SK-N-SH (cell line): ENCODE results near the gene HOTAIR. TPM values are rescaled to one million over a fixed set of nuclear protein-coding genes. Genes with fewer than 3 reads are reported as not detected.

ENCODE experiments used
- CTCF ChIA-PET: fragments of 300-600, 350-600 bp; formaldehyde crosslinking; extraction: SDS; loops from one replicate; lab custom pipeline; 2021; lab: Yijun Ruan, JAX
- POLR2A ChIA-PET: fragments of 350-600 bp; sonication (Branson Sonifier 250); formaldehyde crosslinking; extraction: SDS; loops from one replicate; lab custom pipeline; 2020; ENCODE audit warnings: antibody characterized with exemption, inconsistent platforms; lab: Yijun Ruan, JAX
- DNase-seq: peaks from one replicate; pipeline ENCODE4 v3.0.0; 2012
- H2AFZ ChIP-seq: fragments of 200-600 bp; sonication (generic); 2 replicates; pipeline ENCODE4 v1.8.1; 2016; ENCODE audit warnings: antibody characterized with exemption, mild to moderate bottlenecking, low read depth
- H3F3A ChIP-seq: fragments of 200-600 bp; sonication (generic); replicated peaks from 2 replicates; pipeline ENCODE3; 2016; ENCODE audit warnings: antibody characterized with exemption, mild to moderate bottlenecking; ENCODE audit not compliant: insufficient read depth
- H3K27ac ChIP-seq, 2 experiments: fragments of 200-500 bp in 1 of 2; fragments of 200-600 bp in 1 of 2; sonication (Bioruptor generic) in 1 of 2; sonication (generic), shearing (Covaris generic) in 1 of 2; 2 replicates each; pipeline versions ENCODE4 v1.5.1 to v1.6.1; 2014 to 2016; ENCODE audit warnings: low read depth in 2 of 2, inconsistent platforms in 1 of 2, low read length in 1 of 2, mild to moderate bottlenecking in 1 of 2, mixed read lengths in 1 of 2
- H3K27me3 ChIP-seq: fragments of 200-600 bp; sonication (generic), shearing (Covaris generic); 2 replicates; pipeline ENCODE4 v1.6.1; 2016; ENCODE audit warnings: mixed run types; ENCODE audit not compliant: insufficient read depth
- H3K36me3 ChIP-seq, 2 experiments: fragments of 200-500 bp in 1 of 2; fragments of 200-600 bp in 1 of 2; sonication (Bioruptor generic) in 1 of 2; sonication (generic) in 1 of 2; replicated peaks in 1 of 2; 2 replicates each; pipeline versions ENCODE3 to v1.5.1; 2014 to 2016; ENCODE audit warnings: low read length in 1 of 2, mild to moderate bottlenecking in 1 of 2; ENCODE audit not compliant: insufficient read depth in 2 of 2, control insufficient read depth in 1 of 2
- H3K4me1 ChIP-seq, 2 experiments: fragments of 200-500 bp in 1 of 2; fragments of 200-600 bp in 1 of 2; sonication (Bioruptor generic) in 1 of 2; sonication (generic), shearing (Covaris generic) in 1 of 2; 2 replicates each; pipeline versions ENCODE4 v1.5.1 to v1.6.1; 2014 to 2016; ENCODE audit warnings: low read depth in 1 of 2, low read length in 1 of 2, mixed run types in 1 of 2; ENCODE audit not compliant: insufficient read depth in 2 of 2, control insufficient read depth in 1 of 2
- H3K4me2 ChIP-seq: fragments of 200-600 bp; sonication (generic), shearing (Covaris generic); 2 replicates; pipeline ENCODE4 v1.6.1; 2017; ENCODE audit warnings: mixed run types
- H3K4me3 ChIP-seq, 2 experiments: fragments of 200-500 bp in 1 of 2; fragments of 200-600 bp in 1 of 2; sonication (Bioruptor generic) in 1 of 2; sonication (generic), shearing (Covaris generic) in 1 of 2; 2 replicates each; pipeline versions ENCODE4 v1.5.1 to v1.8.1; 2014 to 2016; ENCODE audit warnings: low read depth in 2 of 2, inconsistent platforms in 1 of 2, low read length in 1 of 2, mild to moderate bottlenecking in 1 of 2, mixed read lengths in 1 of 2, moderate library complexity in 1 of 2
- H3K79me2 ChIP-seq: fragments of 200-600 bp; sonication (generic); 2 replicates; pipeline ENCODE4 v1.8.1; 2017; ENCODE audit warnings: mild to moderate bottlenecking; ENCODE audit not compliant: insufficient read depth
- H3K9ac ChIP-seq: fragments of 200-600 bp; sonication (generic); 2 replicates; pipeline ENCODE4 v1.6.1; 2017; ENCODE audit warnings: mixed run types
- H3K9me2 ChIP-seq: fragments of 200-600 bp; sonication (generic); 2 replicates; pipeline ENCODE4 v1.6.1; 2017; ENCODE audit warnings: mixed run types
- H3K9me3 ChIP-seq: fragments of 200-600 bp; sonication (generic); 2 replicates; pipeline ENCODE4 v1.6.1; 2017; ENCODE audit warnings: mixed run types, mild to moderate bottlenecking, moderate library complexity
- H4K20me1 ChIP-seq: fragments of 200-600 bp; sonication (generic); 2 replicates; pipeline ENCODE4 v1.6.1; 2017; ENCODE audit warnings: mild to moderate bottlenecking, mixed run types; ENCODE audit not compliant: insufficient read depth
- ELF1 ChIP-seq: IDR thresholded peaks from 2 replicates; pipeline ENCODE4 v1.4.0; 2012
- FOXM1 ChIP-seq: IDR thresholded peaks from 2 replicates; pipeline ENCODE4 v1.4.0; 2012; ENCODE audit warnings: low read depth, mild to moderate bottlenecking
- JUND ChIP-seq: IDR thresholded peaks from 2 replicates; pipeline ENCODE4 v1.4.0; 2012
- MXI1 ChIP-seq: IDR thresholded peaks from 2 replicates; pipeline ENCODE4 v1.6.1; 2012; ENCODE audit warnings: mild to moderate bottlenecking, low read depth, low read length, improper control_type of control experiment
- RAD21 ChIP-seq: IDR thresholded peaks from 2 replicates; pipeline ENCODE4 v1.6.1; 2012; ENCODE audit warnings: mild to moderate bottlenecking, low read length
- RXRA ChIP-seq: IDR thresholded peaks from 2 replicates; pipeline ENCODE4 v1.4.0; 2012; ENCODE audit warnings: low read depth, mild to moderate bottlenecking, borderline replicate concordance
- WGBS: methylation state at CpG from one replicate; pipeline ENCODE4 v1.1.6; 2017; ENCODE audit warnings: low lambda C conversion rate; 5-methylcytosine and 5-hydroxymethylcytosine counted together
- polyA plus RNA-seq, 3 experiments: library from polyadenylated mRNA; depleted of rRNA; stranded (reverse); fragments of >200 nt; gene quantifications; 2 replicates each; pipeline ENCODE4 v1.2.3, GENCODE V29; 2012
- TF ChIP-seq, protein P1 (sequence below): IDR thresholded peaks from 2 replicates; pipeline ENCODE4 v1.4.0; 2012; ENCODE audit warnings: low read depth
- TF ChIP-seq, protein P2 (sequence below): fragments of 150-350 bp; IDR thresholded peaks from 2 replicates; pipeline ENCODE4 v1.6.1; 2017; ENCODE audit warnings: antibody characterized with exemption, low read length, low read depth, borderline replicate concordance

HOTAIR gene
- polyA plus RNA-seq, 1 of the 3 experiments (the other 2 are of a cell fraction), result not detected

DNA sequence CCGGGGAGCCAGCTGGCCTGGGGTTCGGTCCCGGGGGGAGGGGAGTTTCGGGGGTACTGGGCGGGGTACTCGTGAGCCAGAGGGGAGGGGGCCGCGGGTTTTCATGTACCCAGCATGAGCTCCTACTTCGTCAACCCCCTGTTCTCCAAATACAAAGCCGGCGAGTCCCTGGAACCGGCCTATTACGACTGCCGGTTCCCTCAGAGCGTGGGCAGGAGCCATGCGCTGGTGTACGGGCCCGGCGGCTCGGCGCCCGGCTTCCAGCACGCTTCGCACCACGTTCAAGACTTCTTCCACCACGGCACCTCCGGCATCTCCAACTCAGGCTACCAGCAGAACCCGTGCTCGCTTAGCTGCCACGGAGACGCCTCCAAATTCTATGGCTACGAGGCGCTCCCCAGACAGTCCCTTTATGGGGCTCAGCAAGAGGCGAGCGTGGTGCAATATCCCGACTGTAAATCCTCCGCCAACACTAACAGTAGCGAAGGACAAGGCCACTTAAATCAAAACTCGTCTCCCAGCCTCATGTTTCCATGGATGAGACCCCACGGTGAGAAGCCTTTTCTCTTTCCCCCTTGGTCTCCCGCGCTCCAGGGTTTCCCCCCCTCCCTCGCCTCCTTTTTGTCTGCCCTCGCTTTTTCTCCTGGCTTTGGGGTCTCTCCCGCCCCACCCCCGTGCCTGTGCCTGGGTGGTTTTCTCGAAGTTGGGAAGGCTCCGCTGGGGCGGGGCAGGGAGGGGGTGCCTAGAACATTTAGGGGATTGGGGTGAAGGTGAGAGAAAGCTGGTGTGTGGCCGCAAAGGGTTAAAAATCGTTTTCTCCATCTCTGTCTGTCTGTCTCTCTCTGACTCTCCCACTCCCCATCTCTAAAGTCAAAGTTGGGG is 34.7 kb upstream of the HOTAIR start:
- WGBS, result 38% methylated on average over 37 of the region's 51 CpGs
- Histone ChIP-seq H3K9ac (peak overlapping the region; percentile 21; the same call in 1 of the 2 replicates), H3K4me3 (peak overlapping the region; percentile 32 to 48; a peak in 3 of 4 replicates), H3K4me2 (peak overlapping the region; percentile 76), H3F3A (peaks cover 8% of the 10 kb centered on the region), H3K36me3 (no peaks in the 10 kb centered on the region), H3K27me3 (no peaks in the 10 kb centered on the region), H2AFZ (peak overlapping the region; percentile 81), H3K4me1 (peaks cover 0 to 17% of the 10 kb centered on the region in 2 experiments; a peak in 1 of 4 replicates), H3K27ac (no peak overlapping the region), H3K79me2 (no peaks in the 10 kb centered on the region), H3K9me3 (no peaks in the 10 kb centered on the region), H4K20me1 (no peaks in the 10 kb centered on the region), H3K9me2 (no peaks in the 10 kb centered on the region)
- ChIA-PET POLR2A (interaction anchor here (0.6 to 1.8 kb wide), 8 partner anchors 8 to 428 kb away, joined by 3 to 11 read pairs (median 4); partner anchors contain the start of gene HOXC6), CTCF (interaction anchor here (0.6 to 24.5 kb wide), 18 partner anchors 8 to 361 kb away, joined by 3 to 568 read pairs (median 5); partner anchors contain the start of genes HOXC10, HOXC5, HOXC6 and SMUG1)
- TF ChIP-seq, protein P1, sequence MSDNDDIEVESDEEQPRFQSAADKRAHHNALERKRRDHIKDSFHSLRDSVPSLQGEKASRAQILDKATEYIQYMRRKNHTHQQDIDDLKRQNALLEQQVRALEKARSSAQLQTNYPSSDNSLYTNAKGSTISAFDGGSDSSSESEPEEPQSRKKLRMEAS, result peak; percentile 60
- no peak for TF ChIP-seq RXRA
- peak; percentile 61 for DNase-seq

DNA sequence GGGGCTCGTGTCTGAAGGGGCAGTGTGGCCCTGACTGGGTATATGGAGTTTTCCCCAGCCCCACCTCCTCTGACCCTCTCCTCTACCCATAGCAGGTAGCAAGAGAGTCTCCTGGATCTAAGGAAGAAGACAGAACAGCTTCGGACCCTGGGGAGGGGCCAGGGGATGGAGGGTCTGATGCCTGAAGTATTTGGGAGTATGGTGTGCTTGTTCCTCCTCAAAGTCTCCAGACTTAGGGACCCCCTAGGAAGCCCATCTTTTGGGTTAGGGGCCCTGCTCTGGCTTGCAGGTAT is 33.5 kb upstream of the HOTAIR start:
- Histone ChIP-seq H3K4me1 (peaks cover 0 to 20% of the 10 kb centered on the region in 2 experiments; a peak in 1 of 4 replicates), H3K9ac (no peak overlapping the region), H4K20me1 (no peaks in the 10 kb centered on the region), H3K4me3 (no peak overlapping the region), H3K9me2 (no peaks in the 10 kb centered on the region), H3F3A (peaks cover 8% of the 10 kb centered on the region), H3K9me3 (no peaks in the 10 kb centered on the region), H3K27ac (no peak overlapping the region), H3K36me3 (no peaks in the 10 kb centered on the region), H3K27me3 (no peaks in the 10 kb centered on the region), H3K4me2 (peak overlapping the region; percentile 76; the same call in 1 of the 2 replicates), H3K79me2 (no peaks in the 10 kb centered on the region), H2AFZ (no peak overlapping the region)
- WGBS, result 83% methylated on average over 2 of the region's 2 CpGs
- no peak for TF ChIP-seq RXRA
- TF ChIP-seq MXI1, result no peak
- TF ChIP-seq ELF1, result no peak
- TF ChIP-seq RAD21, result no peak
- TF ChIP-seq JUND, result no peak
- no peak for TF ChIP-seq FOXM1
- TF ChIP-seq, protein P2, sequence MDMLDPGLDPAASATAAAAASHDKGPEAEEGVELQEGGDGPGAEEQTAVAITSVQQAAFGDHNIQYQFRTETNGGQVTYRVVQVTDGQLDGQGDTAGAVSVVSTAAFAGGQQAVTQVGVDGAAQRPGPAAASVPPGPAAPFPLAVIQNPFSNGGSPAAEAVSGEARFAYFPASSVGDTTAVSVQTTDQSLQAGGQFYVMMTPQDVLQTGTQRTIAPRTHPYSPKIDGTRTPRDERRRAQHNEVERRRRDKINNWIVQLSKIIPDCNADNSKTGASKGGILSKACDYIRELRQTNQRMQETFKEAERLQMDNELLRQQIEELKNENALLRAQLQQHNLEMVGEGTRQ, result no peak
- TF ChIP-seq, protein P1, result no peak
- DNase-seq, result no peak
- POLR2A ChIA-PET, result interaction anchor here (1.8 kb wide), 1 partner anchor 9 kb away, joined by 11 read pairs; no protein-coding TSS in a partner anchor
- CTCF ChIA-PET, result interaction anchor here (0.6 to 24.5 kb wide), 11 partner anchors 10 to 360 kb away, joined by 3 to 568 read pairs (median 7); partner anchors contain the start of genes HOXC10, HOXC5, HOXC6 and SMUG1
